ENCODE data around the gene BACH2. TPM values are rescaled to one million over a fixed set of nuclear protein-coding genes. Genes with fewer than 3 reads are reported as not detected.

BACH2 gene
- polyA plus RNA-seq, 3 donors: 10.4 to 12.9 (median 11.2) TPM

- DNase-seq (ENCODE audit: extremely low read depth in 1 of 11, low read depth in 9 of 11, low spot score in 4 of 11): no peak
Measured at GRCh38 chr6:90253631-90254030, 43.0 kb downstream of the BACH2 start.

- no peak for DNase-seq (ENCODE audit: extremely low read depth in 1 of 11, low read depth in 9 of 11, low spot score in 4 of 11)
Measured at GRCh38 chr6:90251295-90251992, 45.2 kb downstream of the BACH2 start.

DNA sequence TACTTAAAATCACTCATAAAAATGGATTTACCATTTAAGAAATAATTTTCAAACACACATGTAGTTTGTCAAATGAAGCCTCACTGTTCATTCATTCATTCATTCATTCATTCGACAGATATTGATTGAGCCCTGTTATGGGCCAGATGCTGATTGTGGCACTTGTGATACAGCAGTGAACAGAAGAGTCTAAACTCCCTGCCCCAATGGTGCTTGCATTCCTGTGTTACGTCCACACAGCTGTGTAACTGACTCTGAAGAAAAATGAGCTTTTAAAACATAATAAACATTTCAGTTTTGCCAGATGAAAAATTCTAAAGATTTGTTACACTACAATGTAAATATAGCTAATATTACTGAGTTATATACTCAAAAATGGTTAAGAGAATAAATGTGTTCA, 46.2 kb downstream of the BACH2 start:
- no peak for DNase-seq (ENCODE audit: extremely low read depth in 1 of 11, low read depth in 9 of 11, low spot score in 4 of 11)

GRCh38 chr6:90249458-90249857, 47.2 kb downstream of the BACH2 start:
- DNase-seq (ENCODE audit: extremely low read depth in 1 of 11, low read depth in 9 of 11, low spot score in 4 of 11): no peak

DNA sequence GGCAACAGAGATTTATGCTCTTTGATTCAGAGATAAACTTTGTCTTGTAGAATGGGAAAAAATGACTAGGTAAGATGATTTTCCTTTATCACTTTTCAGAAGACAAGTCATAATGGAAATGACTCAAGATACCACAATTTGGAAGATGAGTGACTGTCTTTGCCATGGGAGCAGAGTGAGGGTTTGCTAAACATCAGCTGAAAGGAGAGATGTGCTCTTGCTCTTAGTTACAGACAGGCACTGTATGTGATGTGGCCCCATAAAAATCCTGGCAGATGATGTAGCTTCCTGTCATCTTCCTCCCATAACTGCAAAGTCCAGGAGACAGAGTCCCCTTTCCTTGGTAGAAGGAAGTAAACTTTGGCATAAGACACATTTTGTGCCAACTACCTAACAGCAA, 47.6 kb downstream of the BACH2 start:
- DNase-seq (ENCODE audit: extremely low read depth in 1 of 11, low read depth in 9 of 11, low spot score in 4 of 11): no peak

DNA sequence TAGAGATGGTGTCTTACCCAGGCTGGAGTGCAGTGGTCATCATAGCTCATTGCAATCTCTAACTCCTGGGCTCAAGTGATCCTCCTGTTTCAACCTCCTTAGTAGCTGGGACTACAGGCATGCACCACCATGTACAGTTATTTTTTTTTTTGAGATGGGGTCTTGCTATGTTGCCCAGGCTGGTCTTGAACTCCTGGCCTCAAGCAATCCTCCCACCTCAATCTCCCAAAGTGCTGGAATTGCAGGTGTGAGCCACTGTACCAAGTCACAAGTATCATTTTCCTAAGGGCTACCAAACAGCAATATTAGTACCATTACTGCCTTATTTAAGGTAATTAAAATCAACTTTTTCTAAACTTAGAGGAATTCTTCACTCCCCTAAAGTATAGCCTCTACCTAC, 49.4 kb downstream of the BACH2 start:
- DNase-seq (ENCODE audit: extremely low read depth in 1 of 11, low read depth in 9 of 11, low spot score in 4 of 11): no peak

GRCh38 chr6:90241229-90241880, 55.3 kb downstream of the BACH2 start:
- no peak for DNase-seq (ENCODE audit: extremely low read depth in 1 of 11, low read depth in 9 of 11, low spot score in 4 of 11)

- no peak for DNase-seq (ENCODE audit: extremely low read depth in 1 of 11, low read depth in 9 of 11, low spot score in 4 of 11)
Measured at GRCh38 chr6:90238496-90239266, 58.0 kb downstream of the BACH2 start.

DNA sequence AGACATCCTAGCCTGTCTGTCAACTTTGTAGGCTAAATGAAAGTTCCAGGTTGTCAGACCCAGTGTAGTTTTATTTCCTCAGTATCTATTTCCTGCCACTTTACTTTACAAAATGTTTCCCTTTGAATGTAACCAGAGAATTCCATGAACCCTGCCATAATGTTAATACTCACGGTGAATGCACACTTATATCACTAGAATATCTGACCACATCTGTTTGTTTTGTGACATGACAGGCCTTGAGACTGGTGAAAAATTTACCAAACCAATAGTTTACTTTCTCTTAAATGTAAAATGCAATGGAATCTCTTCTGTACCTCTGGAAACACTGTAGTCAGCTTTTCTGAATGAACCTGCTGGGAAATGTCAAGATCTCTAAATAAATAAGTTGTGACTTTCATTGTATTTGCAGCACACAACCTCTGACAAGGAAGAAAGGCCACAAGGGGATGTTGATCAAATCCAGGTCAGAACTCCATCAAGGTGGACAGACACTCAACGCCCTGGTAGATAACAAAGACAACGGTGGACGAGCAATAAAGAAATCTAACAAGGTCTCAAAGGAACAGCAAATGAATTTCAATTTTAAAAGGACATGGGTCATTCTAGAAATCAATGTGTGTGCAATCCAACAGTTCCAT, 59.2 kb downstream of the BACH2 start:
- no peak for DNase-seq (ENCODE audit: extremely low read depth in 1 of 11, low read depth in 9 of 11, low spot score in 4 of 11)

- no peak for DNase-seq (ENCODE audit: extremely low read depth in 1 of 11, low read depth in 9 of 11, low spot score in 4 of 11)
Measured at GRCh38 chr6:90233994-90234393, 62.6 kb downstream of the BACH2 start.

- no peak for DNase-seq (ENCODE audit: extremely low read depth in 1 of 11, low read depth in 9 of 11, low spot score in 4 of 11)
Measured at GRCh38 chr6:90233213-90233612, 63.4 kb downstream of the BACH2 start.

DNA sequence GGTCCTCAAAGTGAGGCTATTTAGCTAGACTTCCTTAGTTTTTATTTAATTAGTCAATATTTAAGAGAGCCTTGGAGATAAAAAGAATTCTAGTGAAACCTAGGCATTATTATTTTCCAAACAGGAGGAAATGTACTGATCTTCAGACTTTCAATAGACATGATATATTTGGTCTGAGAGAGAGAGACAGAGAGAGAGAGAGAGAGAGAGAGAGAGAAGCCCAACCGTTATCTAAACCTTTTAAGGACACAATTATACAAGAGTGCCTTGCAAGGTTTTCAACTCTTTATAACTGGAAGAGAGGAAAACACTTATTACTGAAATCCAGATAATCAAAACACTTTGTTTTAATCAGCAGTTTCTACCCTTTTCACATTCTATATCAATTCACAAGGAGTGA, 64.8 kb downstream of the BACH2 start:
- DNase-seq (ENCODE audit: extremely low read depth in 1 of 11, low read depth in 9 of 11, low spot score in 4 of 11): no peak

DNA sequence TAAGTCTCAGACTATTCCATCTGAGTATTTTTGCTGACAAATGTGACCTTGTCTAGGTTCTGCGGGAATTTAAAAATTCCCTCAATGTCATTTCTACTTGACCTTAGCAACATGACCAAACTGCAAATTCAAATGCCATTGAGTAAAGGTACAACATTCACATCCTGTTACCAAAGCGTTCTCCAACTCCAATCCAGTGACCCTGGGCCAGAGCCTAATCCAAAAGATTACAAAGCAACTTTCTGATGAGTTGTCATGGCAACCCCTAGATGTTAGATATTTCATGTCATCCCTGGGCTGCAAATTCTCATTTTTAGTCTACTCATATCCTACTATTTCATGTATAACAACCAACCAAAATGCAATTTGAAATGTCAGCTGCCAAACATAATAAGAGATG, 65.3 kb downstream of the BACH2 start:
- DNase-seq (ENCODE audit: extremely low read depth in 1 of 11, low read depth in 9 of 11, low spot score in 4 of 11): no peak

DNA sequence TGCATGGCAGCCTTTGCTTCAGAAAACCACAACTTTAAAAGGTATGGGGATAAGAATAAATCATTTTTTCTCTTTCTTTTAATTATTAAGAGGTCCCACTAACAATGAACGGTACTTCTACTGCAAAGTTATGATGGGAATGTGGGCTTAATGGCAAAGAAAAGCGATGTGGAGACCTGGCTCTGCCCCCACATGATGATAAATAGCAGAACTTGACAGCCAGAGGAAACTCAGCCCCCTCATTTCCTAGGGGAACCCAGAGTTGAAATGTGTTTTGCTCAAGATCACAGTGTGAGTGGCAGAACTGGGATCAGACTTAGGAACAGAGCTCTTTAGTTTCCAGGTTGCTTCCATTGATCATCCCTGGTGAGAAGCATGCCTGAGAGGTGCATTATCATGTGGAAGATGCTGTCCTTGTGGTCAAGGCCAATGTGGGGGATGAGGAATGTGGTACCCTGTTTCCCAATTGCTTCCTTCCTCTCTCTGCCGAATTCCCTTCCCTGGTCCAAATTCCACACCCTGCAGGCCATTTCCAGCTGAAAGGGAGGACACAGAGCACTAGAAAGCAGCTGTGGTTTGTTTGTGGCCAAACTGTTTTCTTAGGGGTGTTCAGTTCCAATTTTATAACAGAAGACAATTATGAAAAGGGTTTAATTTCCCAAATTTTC, 66.0 kb downstream of the BACH2 start:
- peak in 4 of 11 donors; percentile 31 to 49 (median 42) for DNase-seq (ENCODE audit: extremely low read depth in 1 of 11, low read depth in 9 of 11, low spot score in 4 of 11)

GRCh38 chr6:90229331-90230010, 67.2 kb downstream of the BACH2 start:
- DNase-seq (ENCODE audit: extremely low read depth in 1 of 11, low read depth in 9 of 11, low spot score in 4 of 11): no peak

- DNase-seq (ENCODE audit: extremely low read depth in 1 of 11, low read depth in 9 of 11, low spot score in 4 of 11): no peak
Measured at GRCh38 chr6:90227673-90228072, 69.0 kb downstream of the BACH2 start.

- DNase-seq (ENCODE audit: extremely low read depth in 1 of 11, low read depth in 9 of 11, low spot score in 4 of 11): no peak
Measured at GRCh38 chr6:90227213-90227612, 69.4 kb downstream of the BACH2 start.

- DNase-seq (ENCODE audit: extremely low read depth in 1 of 11, low read depth in 9 of 11, low spot score in 4 of 11): no peak
Measured at GRCh38 chr6:90226257-90226656, 70.4 kb downstream of the BACH2 start.

GRCh38 chr6:90224196-90224595, 72.4 kb downstream of the BACH2 start:
- DNase-seq (ENCODE audit: extremely low read depth in 1 of 11, low read depth in 9 of 11, low spot score in 4 of 11): no peak
